ENCODE results near the gene STIM2.

STIM2 gene

DNA sequence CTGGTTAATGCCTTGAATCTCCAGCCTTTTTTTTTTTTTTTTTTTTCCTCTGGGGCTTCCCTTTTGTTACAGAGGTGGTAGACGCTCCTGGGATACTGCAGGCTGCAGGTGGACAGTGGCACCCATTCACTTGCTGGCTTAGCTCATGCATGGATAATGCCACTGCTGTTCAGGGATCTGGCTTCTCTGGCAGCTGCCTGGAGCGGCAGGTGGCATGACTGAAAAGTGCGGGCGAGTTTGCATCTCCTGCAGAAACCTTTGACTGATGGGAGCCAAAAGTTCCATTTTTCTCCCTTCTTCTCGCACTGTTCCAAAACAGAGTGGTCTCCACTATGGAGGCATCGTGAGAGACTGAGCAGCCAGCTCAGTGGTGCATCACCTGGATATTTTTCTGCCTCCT lies 5.9 kb upstream of the STIM2 start:
- Histone ChIP-seq H3F3A (ENCODE audit: low read depth) (peaks cover 16% of the 10 kb centered on the region; the same call in 1 of the 2 replicates), H3K4me2 (ENCODE audit: low read depth, low read length, poor library complexity, severe bottlenecking) (no peak overlapping the region), H3K27me3 (ENCODE audit: insufficient read depth, low read length, poor library complexity, severe bottlenecking) (no peaks in the 10 kb centered on the region), H3K9me2 (replicated peaks; ENCODE audit: low read depth, low read length) (no peaks in the 10 kb centered on the region), H3K4me1 (ENCODE audit: insufficient read depth, low read length, poor library complexity, severe bottlenecking) (peaks cover 23% of the 10 kb centered on the region), H2AFZ (ENCODE audit: low read length) (no peak overlapping the region), H3K9ac (ENCODE audit: low read depth, low read length, poor library complexity, severe bottlenecking) (no peak overlapping the region), H3K36me3 (ENCODE audit: insufficient read depth, low read length) (no peaks in the 10 kb centered on the region), H3K4me3 (ENCODE audit: low read length, poor library complexity, severe bottlenecking) (no peak overlapping the region), H4K20me1 (ENCODE audit: insufficient read depth, low read length, poor library complexity, severe bottlenecking) (no peaks in the 10 kb centered on the region), H3K79me2 (ENCODE audit: insufficient read depth, low read length) (peaks cover 16% of the 10 kb centered on the region), H3K9me3 (ENCODE audit: insufficient read depth, low read depth, low read length) (no peaks in the 10 kb centered on the region)
- TF ChIP-seq, protein P1, sequence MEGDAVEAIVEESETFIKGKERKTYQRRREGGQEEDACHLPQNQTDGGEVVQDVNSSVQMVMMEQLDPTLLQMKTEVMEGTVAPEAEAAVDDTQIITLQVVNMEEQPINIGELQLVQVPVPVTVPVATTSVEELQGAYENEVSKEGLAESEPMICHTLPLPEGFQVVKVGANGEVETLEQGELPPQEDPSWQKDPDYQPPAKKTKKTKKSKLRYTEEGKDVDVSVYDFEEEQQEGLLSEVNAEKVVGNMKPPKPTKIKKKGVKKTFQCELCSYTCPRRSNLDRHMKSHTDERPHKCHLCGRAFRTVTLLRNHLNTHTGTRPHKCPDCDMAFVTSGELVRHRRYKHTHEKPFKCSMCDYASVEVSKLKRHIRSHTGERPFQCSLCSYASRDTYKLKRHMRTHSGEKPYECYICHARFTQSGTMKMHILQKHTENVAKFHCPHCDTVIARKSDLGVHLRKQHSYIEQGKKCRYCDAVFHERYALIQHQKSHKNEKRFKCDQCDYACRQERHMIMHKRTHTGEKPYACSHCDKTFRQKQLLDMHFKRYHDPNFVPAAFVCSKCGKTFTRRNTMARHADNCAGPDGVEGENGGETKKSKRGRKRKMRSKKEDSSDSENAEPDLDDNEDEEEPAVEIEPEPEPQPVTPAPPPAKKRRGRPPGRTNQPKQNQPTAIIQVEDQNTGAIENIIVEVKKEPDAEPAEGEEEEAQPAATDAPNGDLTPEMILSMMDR (conservative IDR thresholded peaks at IDR 0.05; ENCODE audit: low read length): no peak
- TF ChIP-seq EZH2phosphoT487 (IDR thresholded peaks at IDR 0.05; ENCODE audit: borderline replicate concordance): no peak

DNA sequence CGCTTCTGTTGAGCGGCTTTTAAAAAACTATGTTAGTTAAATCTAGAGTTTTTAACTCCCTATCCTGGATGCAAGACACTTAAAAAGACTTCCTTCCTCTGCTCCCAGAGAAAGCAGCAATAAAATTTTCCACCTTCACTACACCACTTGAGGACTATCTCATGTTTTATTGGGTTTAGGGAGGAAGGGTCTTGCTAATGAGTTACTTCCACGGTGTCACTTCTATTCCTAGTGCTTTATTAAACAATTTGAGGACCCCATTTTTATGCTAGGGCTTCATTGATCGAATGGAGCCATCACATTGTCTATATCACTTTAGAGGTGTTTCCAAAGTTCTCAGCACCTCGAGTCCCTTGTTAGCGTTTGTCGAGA lies 3.7 kb upstream of the STIM2 start:
- peak overlapping the region; percentile 85 for H3K4me3 ChIP-seq (ENCODE audit: low read length, poor library complexity, severe bottlenecking)
- no peaks in the 10 kb centered on the region for H3K36me3 ChIP-seq (ENCODE audit: insufficient read depth, low read length)
- peaks cover 27% of the 10 kb centered on the region for H3K4me1 ChIP-seq (ENCODE audit: insufficient read depth, low read length, poor library complexity, severe bottlenecking)
- H2AFZ ChIP-seq (ENCODE audit: low read length): peak overlapping the region; percentile 94
- TF ChIP-seq, protein P1 (conservative IDR thresholded peaks at IDR 0.05; ENCODE audit: low read length): no peak
- TF ChIP-seq EZH2phosphoT487 (IDR thresholded peaks at IDR 0.05; ENCODE audit: borderline replicate concordance): no peak
- H3K27me3 ChIP-seq (ENCODE audit: insufficient read depth, low read length, poor library complexity, severe bottlenecking): no peaks in the 10 kb centered on the region
- peak overlapping the region; percentile 87 for H3K9ac ChIP-seq (ENCODE audit: low read depth, low read length, poor library complexity, severe bottlenecking)
- H3F3A ChIP-seq (ENCODE audit: low read depth): peaks cover 16% of the 10 kb centered on the region; the same call in 1 of the 2 replicates
- no peaks in the 10 kb centered on the region for H3K9me3 ChIP-seq (ENCODE audit: insufficient read depth, low read depth, low read length)
- no peaks in the 10 kb centered on the region for H3K9me2 ChIP-seq (replicated peaks; ENCODE audit: low read depth, low read length)
- peak overlapping the region; percentile 98 for H3K4me2 ChIP-seq (ENCODE audit: low read depth, low read length, poor library complexity, severe bottlenecking)
- peaks cover 1% of the 10 kb centered on the region for H4K20me1 ChIP-seq (ENCODE audit: insufficient read depth, low read length, poor library complexity, severe bottlenecking)
- peaks cover 19% of the 10 kb centered on the region for H3K79me2 ChIP-seq (ENCODE audit: insufficient read depth, low read length)

DNA sequence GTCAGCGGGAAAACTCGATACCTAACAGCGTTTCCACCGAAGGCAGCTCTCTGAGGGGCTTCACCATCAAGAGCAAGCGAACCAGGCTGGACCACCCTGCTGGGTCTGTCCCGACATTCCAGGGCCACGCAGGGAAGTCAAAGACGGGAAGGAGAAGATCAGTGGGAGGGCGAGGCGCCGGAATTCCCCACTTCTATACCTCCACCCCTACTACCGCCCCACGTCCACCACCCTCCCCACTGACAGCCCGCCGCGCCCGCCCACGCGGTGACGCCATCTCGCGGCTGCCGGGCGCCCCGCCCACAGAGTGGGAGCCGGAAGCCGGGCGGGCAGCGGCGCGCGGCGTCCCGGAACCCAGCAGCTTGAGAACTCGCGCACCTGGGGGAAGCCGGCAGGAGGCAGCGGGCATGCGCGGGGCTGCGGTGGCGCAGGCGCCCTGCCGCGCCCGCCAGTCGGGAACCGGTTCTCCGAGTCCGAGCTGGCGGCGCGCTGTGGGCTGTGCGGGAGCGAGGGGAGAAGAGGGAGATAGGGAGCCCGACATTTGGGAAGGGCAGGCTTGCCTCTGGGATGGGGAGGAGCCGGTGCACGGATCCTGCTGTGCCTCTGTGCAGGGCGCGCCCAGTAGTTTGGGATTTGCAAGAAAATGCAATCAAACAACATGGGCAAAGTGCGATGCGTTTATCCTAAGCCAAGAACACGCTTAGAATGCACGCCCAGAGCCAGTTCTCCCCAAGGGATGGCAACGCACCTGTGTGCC lies 3.2 kb upstream of the STIM2 start:
- Histone ChIP-seq H3K4me3 (ENCODE audit: low read length, poor library complexity, severe bottlenecking) (peak overlapping the region; percentile 85), H3K36me3 (ENCODE audit: insufficient read depth, low read length) (no peaks in the 10 kb centered on the region), H2AFZ (ENCODE audit: low read length) (peak overlapping the region; percentile 94), H3K27me3 (ENCODE audit: insufficient read depth, low read length, poor library complexity, severe bottlenecking) (no peaks in the 10 kb centered on the region), H3K4me2 (ENCODE audit: low read depth, low read length, poor library complexity, severe bottlenecking) (peak overlapping the region; percentile 98), H3K4me1 (ENCODE audit: insufficient read depth, low read length, poor library complexity, severe bottlenecking) (peaks cover 30% of the 10 kb centered on the region), H3F3A (ENCODE audit: low read depth) (peaks cover 16% of the 10 kb centered on the region; the same call in 1 of the 2 replicates), H3K9me2 (replicated peaks; ENCODE audit: low read depth, low read length) (no peaks in the 10 kb centered on the region), H3K79me2 (ENCODE audit: insufficient read depth, low read length) (peaks cover 23% of the 10 kb centered on the region), H3K9me3 (ENCODE audit: insufficient read depth, low read depth, low read length) (no peaks in the 10 kb centered on the region), H4K20me1 (ENCODE audit: insufficient read depth, low read length, poor library complexity, severe bottlenecking) (peaks cover 7% of the 10 kb centered on the region), H3K9ac (ENCODE audit: low read depth, low read length, poor library complexity, severe bottlenecking) (peak overlapping the region; percentile 87)
- TF ChIP-seq, protein P1 (conservative IDR thresholded peaks at IDR 0.05; ENCODE audit: low read length): no peak
- no peak for TF ChIP-seq EZH2phosphoT487 (IDR thresholded peaks at IDR 0.05; ENCODE audit: borderline replicate concordance)
